NCI-H1694 treated with DMSO at 0.1 percent for 48 hours (cell line): Measurements from ENCODE around the gene NRK.
"Not testable (repeated sequence)": the region's sequence is repeated elsewhere in the genome, so short reads cannot be mapped to it uniquely, and the experiment has no call there.

Experiments used
- DNase-seq: peaks from one replicate; lab custom pipeline; 2025; lab: John Stamatoyannopoulos, UW

The NRK gene

GRCh38 chrX:105880491-105880890 is 58.2 kb downstream of the NRK start:
- DNase-seq, result no peak

DNA sequence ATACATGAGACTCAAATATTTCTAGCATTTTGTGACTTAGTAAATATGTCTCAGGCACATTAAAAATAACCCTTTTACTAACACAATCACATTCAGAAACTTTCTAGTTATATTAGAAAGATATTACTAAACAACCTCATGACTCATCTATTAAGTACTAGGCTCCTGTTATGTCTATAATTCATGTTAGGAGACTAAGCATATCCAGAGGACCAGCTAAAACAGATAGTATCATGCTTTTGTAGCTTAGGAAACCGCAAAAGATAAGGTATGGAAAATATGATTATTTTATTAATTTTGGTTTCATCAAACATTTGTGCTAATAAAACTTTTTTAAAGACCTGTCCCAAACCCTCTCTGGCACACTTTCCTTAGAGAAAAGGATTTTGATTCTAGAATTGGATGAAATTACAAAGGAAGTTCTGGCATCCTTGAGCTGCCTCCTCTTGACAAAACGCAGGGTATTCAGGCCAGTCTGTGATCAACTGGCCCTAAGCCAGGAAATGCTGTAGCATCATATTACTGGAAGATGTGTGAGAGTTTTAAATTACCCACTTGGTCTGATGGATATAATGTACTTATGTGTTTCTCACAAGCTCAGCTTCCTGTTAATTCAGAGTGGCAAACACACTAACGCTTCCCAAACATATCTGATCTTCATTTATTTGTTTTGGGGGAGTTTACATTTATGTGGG is 60.4 kb downstream of the NRK start:
- no peak for DNase-seq

DNA sequence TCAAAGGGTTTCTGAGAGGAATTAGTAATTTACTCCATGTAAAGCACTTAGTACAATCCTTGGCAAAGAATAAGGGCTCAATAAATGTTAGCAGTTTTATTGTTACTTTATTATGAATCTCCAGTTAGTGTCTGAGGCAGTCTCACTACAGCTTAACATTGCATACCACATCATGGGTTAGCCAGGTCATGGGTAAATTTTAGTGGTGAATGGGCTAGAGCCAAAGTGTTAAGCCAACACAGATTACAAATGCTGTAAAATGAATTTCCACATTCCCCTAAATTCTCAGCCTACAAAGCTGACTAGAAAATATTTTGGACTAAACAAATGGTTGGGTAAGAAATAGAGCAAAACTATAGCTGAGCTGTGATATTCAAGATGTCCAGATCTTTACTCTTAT is 72.4 kb downstream of the NRK start:
- no peak for DNase-seq

GRCh38 chrX:105909576-105909975 is 87.2 kb downstream of the NRK start:
- no peak for DNase-seq

- no peak for DNase-seq
These were observed 88.3 kb downstream of the NRK start for GRCh38 chrX:105910563-105911105.

- DNase-seq, result no peak
These were observed 122.9 kb downstream of the NRK start for GRCh38 chrX:105945266-105945665.

DNA sequence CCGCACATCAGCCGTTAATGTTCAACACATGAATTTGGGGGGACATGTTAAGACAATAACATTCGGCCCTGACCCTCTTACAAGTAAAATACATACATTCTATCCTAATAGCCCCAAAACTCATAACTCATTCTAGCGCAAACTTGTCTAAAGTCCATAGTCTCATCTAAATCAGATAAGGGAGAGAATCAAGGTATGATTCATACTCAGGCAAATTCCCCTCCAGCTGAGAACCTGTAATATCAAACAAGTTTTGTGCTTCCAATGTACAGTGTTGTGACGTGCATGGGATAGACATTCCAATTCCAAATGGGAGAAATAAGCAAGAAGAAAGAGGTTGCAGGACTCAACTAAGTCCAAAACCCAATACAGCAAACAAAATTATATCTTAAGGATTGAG is 147.1 kb downstream of the NRK start:
- no peak for DNase-seq

- no peak for DNase-seq
These were observed 150.5 kb downstream of the NRK start for GRCh38 chrX:105972690-105973386.

DNA sequence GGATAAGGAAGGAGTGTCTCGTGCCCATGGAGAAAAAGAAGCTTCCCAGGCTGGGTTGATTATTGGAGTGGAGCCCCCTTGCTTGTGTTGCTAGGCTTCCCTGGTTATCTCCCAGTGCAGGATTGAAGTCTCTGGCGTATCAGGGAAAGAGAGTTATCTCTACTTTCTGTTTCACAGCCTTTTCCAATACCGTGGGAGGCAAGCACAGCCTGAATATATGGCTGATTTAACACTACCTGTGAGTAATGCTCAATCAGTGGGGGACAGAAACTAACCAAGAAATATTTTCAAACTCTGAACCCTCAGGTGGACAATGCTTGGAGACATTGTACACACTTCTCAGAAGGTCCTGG is 151.0 kb downstream of the NRK start:
- DNase-seq, result no peak

DNA sequence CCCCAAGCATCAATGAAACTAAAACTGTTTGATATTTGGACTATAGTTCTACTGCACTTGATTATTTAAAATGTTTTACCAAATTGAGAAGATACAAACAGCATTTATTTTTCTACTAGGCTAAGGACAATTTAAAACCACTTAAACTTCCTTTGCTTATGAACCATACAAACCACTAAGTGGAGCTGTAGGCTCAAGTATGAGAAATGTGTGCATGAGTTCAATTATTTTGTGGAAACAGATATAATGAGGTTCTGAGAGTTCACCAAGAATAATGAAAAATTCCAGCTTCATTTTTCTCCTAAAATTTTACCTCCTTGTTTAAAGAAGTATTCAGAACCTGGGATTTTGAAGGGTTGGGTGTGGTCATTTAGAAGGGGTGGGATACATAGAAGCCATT is 153.0 kb downstream of the NRK start:
- DNase-seq, result no peak

DNA sequence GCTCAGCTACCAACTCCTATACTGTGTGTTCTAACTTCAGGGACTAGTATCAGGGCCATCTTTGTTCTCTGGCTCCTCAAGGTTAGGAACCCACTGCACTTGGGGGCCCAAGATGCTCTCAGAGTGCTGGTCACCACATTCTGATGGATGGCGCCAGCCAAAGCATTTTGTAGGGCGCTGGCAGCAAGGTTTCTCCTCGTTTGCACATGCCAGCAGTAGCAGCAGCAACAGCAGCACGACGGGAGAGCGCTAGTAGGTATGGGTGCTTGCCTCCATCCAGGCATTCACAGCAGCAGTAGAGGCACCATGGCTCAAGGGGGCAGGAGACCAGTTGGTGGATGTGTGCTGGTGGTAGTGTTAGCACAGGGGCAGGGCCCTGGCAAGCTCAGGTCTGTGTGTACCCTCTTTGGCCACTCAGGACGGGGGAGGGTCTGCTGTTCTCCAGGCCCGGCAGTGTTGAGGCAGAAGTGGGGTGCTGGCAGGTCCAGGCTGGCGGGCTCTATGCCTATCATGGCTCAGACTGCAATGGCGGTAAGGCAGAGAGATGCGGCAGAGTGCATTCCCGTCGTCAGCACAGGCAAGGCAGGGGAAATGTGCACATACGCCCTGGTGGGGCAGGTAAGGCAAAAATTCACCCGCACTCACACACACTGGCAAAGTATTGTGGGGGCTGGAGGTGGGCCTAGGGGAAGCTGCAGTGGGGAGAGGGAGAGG is 159.6 kb downstream of the NRK start:
- no peak for DNase-seq

- DNase-seq, result not testable (repeated sequence)
These were observed 166.1 kb downstream of the NRK start for GRCh38 chrX:105988487-105988886.

- DNase-seq, result no peak
These were observed 177.0 kb downstream of the NRK start for GRCh38 chrX:105999294-105999693.

DNA sequence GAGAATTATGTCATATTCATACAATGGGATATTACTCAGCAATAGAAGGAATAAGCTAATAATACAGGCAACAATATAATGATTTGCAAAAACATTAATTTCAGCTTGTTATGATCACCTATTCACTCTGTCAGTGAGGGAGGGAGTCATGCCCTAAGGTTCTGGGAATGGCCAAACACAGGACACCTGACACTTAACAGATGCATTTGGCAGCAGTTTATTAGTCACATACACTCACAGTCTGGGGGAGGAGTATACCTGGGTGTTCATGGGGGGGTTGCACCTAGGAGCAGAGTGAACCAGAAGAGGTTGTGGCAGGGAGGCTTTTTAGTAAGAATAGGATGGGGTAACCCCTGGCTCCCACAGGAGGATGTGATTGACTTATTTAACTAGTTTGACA is 177.9 kb downstream of the NRK start:
- no peak for DNase-seq

DNA sequence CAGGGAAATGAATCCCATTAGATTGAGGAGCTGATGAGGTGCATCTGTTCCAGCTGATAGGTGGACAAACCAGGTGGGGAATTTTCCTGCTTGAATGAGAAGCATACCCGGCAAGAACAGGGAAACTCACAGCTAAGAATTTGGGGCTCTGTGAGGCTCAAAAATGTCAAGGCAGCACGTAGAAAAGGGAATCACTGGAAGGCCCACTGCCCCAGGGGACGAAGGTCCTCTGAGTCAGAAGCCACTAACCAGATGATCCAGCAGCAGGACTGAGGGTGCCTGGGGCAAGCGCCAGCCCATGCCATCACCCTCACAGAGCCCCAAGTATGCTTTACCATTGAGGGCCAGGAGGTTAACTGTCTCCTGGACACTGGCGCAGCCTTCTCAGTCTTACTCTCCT is 178.3 kb downstream of the NRK start:
- not testable (repeated sequence) for DNase-seq

DNA sequence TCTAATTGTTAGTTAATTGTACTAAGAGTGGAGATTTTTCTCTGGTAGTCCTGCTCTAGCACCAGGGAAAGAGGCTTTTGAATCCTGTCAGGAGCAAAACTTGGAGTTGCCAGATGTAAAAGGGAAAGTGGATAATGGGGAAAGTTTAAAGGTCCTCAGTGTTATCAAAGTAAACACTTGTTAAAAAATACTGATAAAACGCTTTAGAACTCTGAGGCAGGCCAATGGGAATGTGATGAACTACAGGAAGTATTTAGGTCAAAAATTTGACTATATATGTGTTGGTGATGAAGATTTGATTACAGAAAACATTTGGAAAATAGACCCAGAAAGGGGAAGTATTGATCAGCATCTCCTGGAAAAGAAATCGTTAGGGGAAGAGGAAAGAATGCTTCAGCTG is 183.3 kb downstream of the NRK start:
- no peak for DNase-seq

- no peak for DNase-seq
These were observed 185.5 kb downstream of the NRK start for GRCh38 chrX:106007815-106008214.
